ENCODE data around the gene PLPPR1. TPM values are rescaled to one million over a fixed set of nuclear protein-coding genes. Genes with fewer than 3 reads are reported as not detected.

The PLPPR1 gene
- total RNA-seq, 2 experiments from 2014 or later, result not detected

GRCh38 chr9:101235105-101235866, 206.8 kb downstream of the PLPPR1 start:
- Mint-ChIP-seq H3K4me3 (no peak overlapping the region), H3K27ac (no peak overlapping the region), H3K27me3 (ENCODE audit: low read depth) (peaks cover 3% of the 10 kb centered on the region), H3K4me1 (ENCODE audit: low read depth) (no peaks in the 10 kb centered on the region), H3K9me3 (ENCODE audit: insufficient read depth) (no peaks in the 10 kb centered on the region), H3K36me3 (ENCODE audit: low read depth) (no peaks in the 10 kb centered on the region)
- DNase-seq, result no peak
- ChIA-PET CTCF (interaction anchor here (1.3 kb wide), 1 partner anchor 634 kb away, joined by 5 read pairs; no protein-coding TSS in a partner anchor), POLR2A (no interaction called here)
- ATAC-seq, result no peak

GRCh38 chr9:101242651-101243050, 214.1 kb downstream of the PLPPR1 start:
- POLR2A ChIA-PET, result no interaction called here
- no peaks in the 10 kb centered on the region for H3K9me3 Mint-ChIP-seq (ENCODE audit: insufficient read depth)
- no peak overlapping the region for H3K27ac Mint-ChIP-seq
- H3K4me1 Mint-ChIP-seq (ENCODE audit: low read depth), result no peaks in the 10 kb centered on the region
- no peak overlapping the region for H3K4me3 Mint-ChIP-seq
- CTCF ChIA-PET, result no interaction called here
- ATAC-seq (no peak), DNase-seq (no peak)
- H3K36me3 Mint-ChIP-seq (ENCODE audit: low read depth), result no peaks in the 10 kb centered on the region
- H3K27me3 Mint-ChIP-seq (ENCODE audit: low read depth), result peaks cover 2% of the 10 kb centered on the region

- no peak overlapping the region for H3K27ac Mint-ChIP-seq
Measured at GRCh38 chr9:101246691-101247090, 218.2 kb downstream of the PLPPR1 start.

GRCh38 chr9:101247297-101247696, 218.8 kb downstream of the PLPPR1 start:
- Mint-ChIP-seq H3K27me3 (ENCODE audit: low read depth) (peaks cover 2% of the 10 kb centered on the region), H3K4me3 (no peak overlapping the region), H3K4me1 (ENCODE audit: low read depth) (no peaks in the 10 kb centered on the region), H3K36me3 (ENCODE audit: low read depth) (no peaks in the 10 kb centered on the region), H3K27ac (no peak overlapping the region), H3K9me3 (ENCODE audit: insufficient read depth) (no peaks in the 10 kb centered on the region)
- DNase-seq, result no peak
- no peak for ATAC-seq
- CTCF ChIA-PET, result interaction anchor here (0.9 kb wide), 1 partner anchor 74 kb away, joined by 4 read pairs; no protein-coding TSS in a partner anchor
- POLR2A ChIA-PET, result no interaction called here

More at GRCh38 chr9:101246691-101247090, 218.2 kb downstream of the PLPPR1 start:
- ChIA-PET CTCF (no interaction called here), POLR2A (no interaction called here)
- Mint-ChIP-seq H3K27me3 (ENCODE audit: low read depth) (peaks cover 2% of the 10 kb centered on the region), H3K4me3 (no peak overlapping the region), H3K4me1 (ENCODE audit: low read depth) (no peaks in the 10 kb centered on the region), H3K36me3 (ENCODE audit: low read depth) (no peaks in the 10 kb centered on the region), H3K9me3 (ENCODE audit: insufficient read depth) (no peaks in the 10 kb centered on the region)
- ATAC-seq (no peak), DNase-seq (no peak)

- H3K27ac Mint-ChIP-seq, result no peak overlapping the region
- no peaks in the 10 kb centered on the region for H3K9me3 Mint-ChIP-seq (ENCODE audit: insufficient read depth)
- H3K4me3 Mint-ChIP-seq, result no peak overlapping the region
- ATAC-seq (no peak), DNase-seq (no peak)
- ChIA-PET POLR2A (no interaction called here), CTCF (no interaction called here)
- no peaks in the 10 kb centered on the region for H3K27me3 Mint-ChIP-seq (ENCODE audit: low read depth)
- H3K36me3 Mint-ChIP-seq (ENCODE audit: low read depth), result no peaks in the 10 kb centered on the region
- H3K4me1 Mint-ChIP-seq (ENCODE audit: low read depth), result no peaks in the 10 kb centered on the region
Measured at GRCh38 chr9:101254733-101255433, 226.4 kb downstream of the PLPPR1 start.

GRCh38 chr9:101264727-101265126, 236.2 kb downstream of the PLPPR1 start:
- Mint-ChIP-seq H3K27ac (no peak overlapping the region), H3K4me3 (no peak overlapping the region), H3K9me3 (ENCODE audit: insufficient read depth) (no peaks in the 10 kb centered on the region), H3K27me3 (ENCODE audit: low read depth) (no peaks in the 10 kb centered on the region), H3K4me1 (ENCODE audit: low read depth) (no peaks in the 10 kb centered on the region), H3K36me3 (ENCODE audit: low read depth) (no peaks in the 10 kb centered on the region)
- ChIA-PET CTCF (no interaction called here), POLR2A (no interaction called here)
- no peak for ATAC-seq
- DNase-seq, result no peak

GRCh38 chr9:101265261-101265660, 236.7 kb downstream of the PLPPR1 start:
- Mint-ChIP-seq H3K4me3 (no peak overlapping the region), H3K27ac (no peak overlapping the region), H3K27me3 (ENCODE audit: low read depth) (no peaks in the 10 kb centered on the region), H3K36me3 (ENCODE audit: low read depth) (no peaks in the 10 kb centered on the region), H3K9me3 (ENCODE audit: insufficient read depth) (no peaks in the 10 kb centered on the region), H3K4me1 (ENCODE audit: low read depth) (no peaks in the 10 kb centered on the region)
- POLR2A ChIA-PET, result no interaction called here
- ATAC-seq (no peak), DNase-seq (no peak)
- CTCF ChIA-PET, result no interaction called here

- H3K36me3 Mint-ChIP-seq (ENCODE audit: low read depth), result no peaks in the 10 kb centered on the region
- ChIA-PET POLR2A (no interaction called here), CTCF (no interaction called here)
- H3K9me3 Mint-ChIP-seq (ENCODE audit: insufficient read depth), result no peaks in the 10 kb centered on the region
- no peak for DNase-seq
- no peak overlapping the region for H3K4me3 Mint-ChIP-seq
- no peaks in the 10 kb centered on the region for H3K4me1 Mint-ChIP-seq (ENCODE audit: low read depth)
- ATAC-seq, result no peak
- H3K27me3 Mint-ChIP-seq (ENCODE audit: low read depth), result no peaks in the 10 kb centered on the region
- no peak overlapping the region for H3K27ac Mint-ChIP-seq
Measured at GRCh38 chr9:101268426-101268825, 239.9 kb downstream of the PLPPR1 start.

- DNase-seq (no peak), ATAC-seq (no peak)
- ChIA-PET POLR2A (no interaction called here), CTCF (no interaction called here)
- no peak overlapping the region for H3K4me3 Mint-ChIP-seq
- no peaks in the 10 kb centered on the region for H3K36me3 Mint-ChIP-seq (ENCODE audit: low read depth)
- H3K27ac Mint-ChIP-seq, result no peak overlapping the region
- no peaks in the 10 kb centered on the region for H3K9me3 Mint-ChIP-seq (ENCODE audit: insufficient read depth)
- no peaks in the 10 kb centered on the region for H3K27me3 Mint-ChIP-seq (ENCODE audit: low read depth)
- H3K4me1 Mint-ChIP-seq (ENCODE audit: low read depth), result no peaks in the 10 kb centered on the region
Measured at GRCh38 chr9:101269591-101270283, 241.2 kb downstream of the PLPPR1 start.

- no peak overlapping the region for H3K4me3 Mint-ChIP-seq
- H3K27me3 Mint-ChIP-seq (ENCODE audit: low read depth), result no peaks in the 10 kb centered on the region
- H3K27ac Mint-ChIP-seq, result no peak overlapping the region
- CTCF ChIA-PET, result no interaction called here
- ATAC-seq (no peak), DNase-seq (no peak)
- no peaks in the 10 kb centered on the region for H3K4me1 Mint-ChIP-seq (ENCODE audit: low read depth)
- H3K9me3 Mint-ChIP-seq (ENCODE audit: insufficient read depth), result no peaks in the 10 kb centered on the region
- POLR2A ChIA-PET, result no interaction called here
- H3K36me3 Mint-ChIP-seq (ENCODE audit: low read depth), result no peaks in the 10 kb centered on the region
Measured at GRCh38 chr9:101270302-101270701, 241.8 kb downstream of the PLPPR1 start.

GRCh38 chr9:101271102-101271501, 242.6 kb downstream of the PLPPR1 start:
- no peak overlapping the region for H3K4me3 Mint-ChIP-seq
- no peak overlapping the region for H3K27ac Mint-ChIP-seq
- ChIA-PET CTCF (no interaction called here), POLR2A (no interaction called here)
- no peak for ATAC-seq
- no peaks in the 10 kb centered on the region for H3K9me3 Mint-ChIP-seq (ENCODE audit: insufficient read depth)
- no peaks in the 10 kb centered on the region for H3K36me3 Mint-ChIP-seq (ENCODE audit: low read depth)
- no peak for DNase-seq
- no peaks in the 10 kb centered on the region for H3K4me1 Mint-ChIP-seq (ENCODE audit: low read depth)
- peaks cover 3% of the 10 kb centered on the region for H3K27me3 Mint-ChIP-seq (ENCODE audit: low read depth)

- ATAC-seq, result no peak
- no peak overlapping the region for H3K4me3 Mint-ChIP-seq
- DNase-seq, result no peak
- peaks cover 3% of the 10 kb centered on the region for H3K27me3 Mint-ChIP-seq (ENCODE audit: low read depth)
- POLR2A ChIA-PET, result no interaction called here
- no peaks in the 10 kb centered on the region for H3K4me1 Mint-ChIP-seq (ENCODE audit: low read depth)
- no peak overlapping the region for H3K27ac Mint-ChIP-seq
- H3K9me3 Mint-ChIP-seq (ENCODE audit: insufficient read depth), result no peaks in the 10 kb centered on the region
- H3K36me3 Mint-ChIP-seq (ENCODE audit: low read depth), result no peaks in the 10 kb centered on the region
- CTCF ChIA-PET, result no interaction called here
Measured at GRCh38 chr9:101274971-101275768, 246.6 kb downstream of the PLPPR1 start.

All from activated CD8-positive, alpha-beta T cell treated with anti-CD3 and anti-CD28 coated beads, Interleukin-2, amount 10 ng/mL, durations not matched to agents 7 days and 5 days (primary cell).